Uterus (tissue), 4 donors: ENCODE measurements around the gene ZNF26. TPM values are rescaled to one million over a fixed set of nuclear protein-coding genes. Genes with fewer than 3 reads are reported as not detected.

Experiments
- DNase-seq, 2 donors: peaks; one replicate each; pipeline ENCODE4 v3.0.0-alpha.2; 2019 to 2020
- H3K27ac ChIP-seq, 2 donors: fragments of 200-600 bp; sonication (generic); 1 replicate in 1 of 2; 2 replicates in 1 of 2; pipeline ENCODE4 v1.5.1; 2016 to 2018
- H3K27me3 ChIP-seq, 2 donors: fragments of 200-600 bp; sonication (generic); one replicate each; pipeline ENCODE4 v1.5.1; 2018 to 2019; ENCODE audit warnings: control low read depth in 1 of 2
- H3K36me3 ChIP-seq, 2 donors: fragments of 200-600 bp; sonication (generic); one replicate each; pipeline ENCODE4 v1.5.1; 2019; ENCODE audit warnings: control low read depth in 1 of 2
- H3K4me1 ChIP-seq, 2 donors: fragments of 200-600 bp; sonication (generic); one replicate each; pipeline ENCODE4 v1.5.1; 2018 to 2019; ENCODE audit warnings: control low read depth in 1 of 2
- H3K4me3 ChIP-seq, 2 donors: fragments of 200-600 bp; sonication (generic); 1 replicate in 1 of 2; 2 replicates in 1 of 2; pipeline ENCODE4 v1.5.1; 2018 to 2019; ENCODE audit warnings: mild to moderate bottlenecking in 1 of 2
- H3K9me3 ChIP-seq, 2 donors: fragments of 200-600 bp; sonication (generic); one replicate each; pipeline ENCODE4 v1.5.1; 2019; ENCODE audit warnings: control low read depth in 1 of 2
- POLR2A ChIP-seq, 2 donors: fragments of 450-650 bp; IDR thresholded peaks; one replicate each; pipeline ENCODE4 v1.6.1; 2016; ENCODE audit warnings: antibody characterized with exemption in 2 of 2, mild to moderate bottlenecking in 1 of 2, moderate library complexity in 1 of 2
- intact Hi-C: fragments of 100-400 bp; cut with DNase I; formaldehyde crosslinking; loops from one replicate; pipeline ENCODE4 v1.15.1; 2023; ENCODE audit warnings: low total_unique reads
- total RNA-seq, 4 donors: library from RNA; depleted of rRNA in 3 of 4; stranded (reverse); fragments of >200 nt in 3 of 4; gene quantifications; one replicate each; pipeline versions ENCODE4 v1.1.0 to v1.2.4, GENCODE V29; 2014 to 2023
- TF ChIP-seq, protein P1 (sequence below), 4 experiments: fragments of 200-600 bp in 2 of 4; fragments of 450-650 bp in 2 of 4; sonication (generic) in 2 of 4; IDR thresholded peaks; one replicate each; pipeline ENCODE4 v1.5.1; 2016 to 2019; ENCODE audit warnings: antibody characterized with exemption in 4 of 4, mild to moderate bottlenecking in 2 of 4, moderate library complexity in 1 of 4
- donor health status: DM: yes; HTN: yes; CAD: no.

ZNF26 gene
- total RNA-seq, 4 donors from 2014 or later = 7.2 to 38.7 (median 17.7) TPM

DNA sequence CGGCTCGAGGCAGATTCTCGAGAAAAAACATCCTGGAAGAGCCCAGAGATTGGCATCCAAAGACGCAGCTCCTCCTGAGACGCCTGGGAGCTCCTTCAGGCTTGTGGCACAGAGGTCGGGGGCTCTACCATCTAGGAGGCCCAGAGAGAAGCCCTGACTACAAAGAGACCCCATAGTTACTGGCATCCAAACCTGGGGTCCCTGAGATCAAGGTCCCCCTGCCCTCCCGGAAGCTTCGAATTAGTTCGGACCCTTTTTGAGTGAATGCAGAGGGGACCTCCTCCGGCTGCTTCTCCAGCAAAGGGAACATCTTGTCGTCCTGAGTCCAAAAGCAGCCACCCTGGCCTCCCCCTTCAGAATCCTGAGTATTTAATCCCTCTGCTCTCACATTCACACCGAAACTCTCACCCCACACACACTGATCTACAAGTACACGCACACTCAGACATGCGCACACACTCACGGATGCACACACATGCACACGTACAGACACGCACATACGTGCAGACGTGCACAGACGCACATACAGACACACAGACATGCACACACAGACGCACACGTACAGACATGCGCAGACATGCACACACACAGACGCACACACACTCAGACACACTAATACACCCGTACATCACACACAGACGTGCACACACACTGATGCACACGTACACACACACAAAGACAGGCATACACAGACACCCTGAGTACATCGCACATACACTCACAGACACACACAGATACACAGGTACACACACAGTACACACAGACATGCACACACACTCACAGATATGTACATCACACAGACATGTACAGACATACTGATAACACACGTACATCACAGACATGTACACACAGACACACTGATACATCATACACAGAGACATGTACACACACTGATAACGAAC, 36.0 kb upstream of the ZNF26 start:
- no peak for DNase-seq
- no peaks in the 10 kb centered on the region for H3K36me3 ChIP-seq
- intact Hi-C loops = no loop called here
- no peak overlapping the region for H3K4me3 ChIP-seq
- H3K4me1 ChIP-seq = no peaks in the 10 kb centered on the region
- no peaks in the 10 kb centered on the region for H3K27me3 ChIP-seq
- no peak for TF ChIP-seq POLR2A (IDR thresholded peaks at IDR 0.05)
- TF ChIP-seq, protein P1, sequence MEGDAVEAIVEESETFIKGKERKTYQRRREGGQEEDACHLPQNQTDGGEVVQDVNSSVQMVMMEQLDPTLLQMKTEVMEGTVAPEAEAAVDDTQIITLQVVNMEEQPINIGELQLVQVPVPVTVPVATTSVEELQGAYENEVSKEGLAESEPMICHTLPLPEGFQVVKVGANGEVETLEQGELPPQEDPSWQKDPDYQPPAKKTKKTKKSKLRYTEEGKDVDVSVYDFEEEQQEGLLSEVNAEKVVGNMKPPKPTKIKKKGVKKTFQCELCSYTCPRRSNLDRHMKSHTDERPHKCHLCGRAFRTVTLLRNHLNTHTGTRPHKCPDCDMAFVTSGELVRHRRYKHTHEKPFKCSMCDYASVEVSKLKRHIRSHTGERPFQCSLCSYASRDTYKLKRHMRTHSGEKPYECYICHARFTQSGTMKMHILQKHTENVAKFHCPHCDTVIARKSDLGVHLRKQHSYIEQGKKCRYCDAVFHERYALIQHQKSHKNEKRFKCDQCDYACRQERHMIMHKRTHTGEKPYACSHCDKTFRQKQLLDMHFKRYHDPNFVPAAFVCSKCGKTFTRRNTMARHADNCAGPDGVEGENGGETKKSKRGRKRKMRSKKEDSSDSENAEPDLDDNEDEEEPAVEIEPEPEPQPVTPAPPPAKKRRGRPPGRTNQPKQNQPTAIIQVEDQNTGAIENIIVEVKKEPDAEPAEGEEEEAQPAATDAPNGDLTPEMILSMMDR (IDR thresholded peaks at IDR 0.05) = no peak
- H3K27ac ChIP-seq = no peak overlapping the region
- peaks cover 0 to 39% of the 10 kb centered on the region in 2 donors for H3K9me3 ChIP-seq

DNA sequence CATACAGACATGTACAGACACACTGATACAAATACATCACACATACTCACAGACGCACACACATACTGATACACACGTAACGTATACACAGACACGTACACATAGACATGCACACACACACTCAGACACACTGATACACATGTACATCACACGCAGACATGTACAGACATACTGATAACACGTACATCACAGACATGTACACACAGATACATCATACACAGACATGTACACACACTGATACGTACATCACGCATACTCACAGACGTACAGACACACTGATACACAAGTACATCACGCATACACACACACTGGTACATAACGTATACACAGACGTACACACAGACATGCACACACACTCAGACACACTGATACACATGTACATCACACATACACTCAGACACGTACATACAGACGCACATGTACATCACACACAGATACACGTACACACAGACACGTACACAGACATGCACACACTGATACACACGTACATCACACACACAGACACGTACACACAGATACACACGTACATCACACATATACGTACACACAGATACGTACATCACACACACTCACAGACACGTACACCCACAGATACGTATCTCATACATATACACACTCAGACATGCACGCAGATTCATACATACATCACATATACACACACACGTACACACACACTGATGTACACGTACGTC, 35.2 kb upstream of the ZNF26 start:
- Histone ChIP-seq H3K4me1 (no peaks in the 10 kb centered on the region), H3K9me3 (peaks cover 0 to 37% of the 10 kb centered on the region in 2 donors), H3K27me3 (no peaks in the 10 kb centered on the region), H3K27ac (no peak overlapping the region), H3K36me3 (no peaks in the 10 kb centered on the region), H3K4me3 (no peak overlapping the region)
- TF ChIP-seq, protein P1 (IDR thresholded peaks at IDR 0.05) = no peak
- no peak for TF ChIP-seq POLR2A (IDR thresholded peaks at IDR 0.05)
- intact Hi-C loops = no loop called here
- no peak for DNase-seq

DNA sequence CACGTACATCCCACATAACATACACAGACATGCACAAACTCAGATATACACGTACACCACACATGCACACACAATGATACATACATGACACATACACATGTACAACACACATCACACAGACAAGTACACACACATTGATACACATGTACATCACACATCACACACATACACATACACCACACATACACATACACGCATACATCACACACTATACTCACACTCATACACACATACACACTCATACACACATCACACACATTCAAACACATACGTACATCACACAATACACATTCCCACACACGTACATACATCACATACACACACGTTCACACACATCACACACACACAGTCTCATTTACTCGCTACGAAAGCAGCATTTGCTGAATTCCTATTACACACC, 34.5 kb upstream of the ZNF26 start:
- TF ChIP-seq, protein P1 (IDR thresholded peaks at IDR 0.05) = no peak
- TF ChIP-seq POLR2A (IDR thresholded peaks at IDR 0.05) = no peak
- intact Hi-C loops = no loop called here
- Histone ChIP-seq H3K27ac (no peak overlapping the region), H3K27me3 (no peaks in the 10 kb centered on the region), H3K9me3 (peaks cover 0 to 30% of the 10 kb centered on the region in 2 donors), H3K4me3 (no peak overlapping the region), H3K4me1 (no peaks in the 10 kb centered on the region), H3K36me3 (no peaks in the 10 kb centered on the region)
- DNase-seq = no peak

DNA sequence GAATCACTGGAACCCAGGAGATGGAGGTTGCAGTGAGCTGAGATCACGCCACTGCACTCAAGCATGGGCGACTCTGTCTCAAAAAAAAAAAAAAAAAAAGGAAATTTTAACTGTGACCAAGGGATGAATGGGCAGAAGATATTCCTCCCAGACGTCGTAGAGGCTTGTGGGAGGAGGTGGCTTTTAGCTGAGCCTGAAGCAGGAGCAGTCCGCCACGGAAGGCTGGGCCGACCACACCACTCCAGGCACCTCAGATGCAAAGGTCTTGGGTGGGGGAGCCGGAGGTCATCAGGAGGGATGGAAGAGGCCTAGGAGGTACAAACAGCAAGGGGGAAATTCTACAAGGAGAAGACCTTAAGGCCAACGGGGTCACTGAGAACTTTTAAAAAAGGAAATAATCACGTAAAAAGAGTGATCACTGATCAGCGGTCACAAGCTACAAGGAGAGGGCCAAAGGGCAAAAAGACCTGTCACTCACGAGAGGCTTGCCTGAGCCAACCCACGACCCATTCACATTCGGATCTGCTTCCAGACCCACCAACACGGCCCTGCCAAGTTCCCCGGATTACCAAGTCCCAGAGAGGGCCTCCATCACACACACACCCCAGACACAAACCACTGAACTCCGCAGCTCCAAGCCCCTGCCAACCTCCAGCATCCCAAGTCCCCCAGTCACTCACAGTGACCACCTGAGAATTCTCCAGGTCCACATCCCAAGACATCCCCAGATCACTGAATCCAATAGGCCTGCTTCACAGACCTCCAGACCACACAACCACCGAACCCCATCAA, 33.6 kb upstream of the ZNF26 start:
- Histone ChIP-seq H3K4me1 (no peaks in the 10 kb centered on the region), H3K27ac (no peak overlapping the region), H3K4me3 (no peak overlapping the region), H3K9me3 (peaks cover 0 to 21% of the 10 kb centered on the region in 2 donors), H3K36me3 (no peaks in the 10 kb centered on the region), H3K27me3 (no peaks in the 10 kb centered on the region)
- no peak for DNase-seq
- intact Hi-C loops = no loop called here
- no peak for TF ChIP-seq POLR2A (IDR thresholded peaks at IDR 0.05)
- TF ChIP-seq, protein P1 (IDR thresholded peaks at IDR 0.05) = no peak
